ENCODE measurements around the gene DIP2A.
"Not testable (repeated sequence)": the region's sequence is repeated elsewhere in the genome, so short reads cannot be mapped to it uniquely, and the experiment has no call there.

The DIP2A gene

DNA sequence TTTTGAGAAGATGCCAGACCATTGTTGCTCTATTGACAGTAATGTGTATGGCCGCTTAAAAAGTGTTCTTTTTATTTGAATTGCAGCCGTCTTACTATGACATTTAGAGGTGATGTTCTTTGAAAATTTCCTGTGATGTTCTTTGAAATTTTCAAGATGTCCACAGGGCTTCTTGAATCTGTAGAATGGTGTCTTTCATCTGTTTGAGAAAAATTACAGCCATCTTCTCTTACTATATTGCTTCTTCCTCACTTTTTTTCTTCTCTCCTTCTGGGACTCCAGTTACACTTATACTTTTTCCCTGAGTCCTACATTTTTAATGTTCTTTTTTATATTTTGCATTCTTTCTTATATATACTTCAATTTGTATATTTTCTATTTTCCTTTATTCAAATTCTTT, 57.4 kb downstream of the DIP2A start:
- TF ChIP-seq EZH2phosphoT487 (IDR thresholded peaks at IDR 0.05; ENCODE audit: borderline replicate concordance, low read length) = no peak
- TF ChIP-seq, protein P1, sequence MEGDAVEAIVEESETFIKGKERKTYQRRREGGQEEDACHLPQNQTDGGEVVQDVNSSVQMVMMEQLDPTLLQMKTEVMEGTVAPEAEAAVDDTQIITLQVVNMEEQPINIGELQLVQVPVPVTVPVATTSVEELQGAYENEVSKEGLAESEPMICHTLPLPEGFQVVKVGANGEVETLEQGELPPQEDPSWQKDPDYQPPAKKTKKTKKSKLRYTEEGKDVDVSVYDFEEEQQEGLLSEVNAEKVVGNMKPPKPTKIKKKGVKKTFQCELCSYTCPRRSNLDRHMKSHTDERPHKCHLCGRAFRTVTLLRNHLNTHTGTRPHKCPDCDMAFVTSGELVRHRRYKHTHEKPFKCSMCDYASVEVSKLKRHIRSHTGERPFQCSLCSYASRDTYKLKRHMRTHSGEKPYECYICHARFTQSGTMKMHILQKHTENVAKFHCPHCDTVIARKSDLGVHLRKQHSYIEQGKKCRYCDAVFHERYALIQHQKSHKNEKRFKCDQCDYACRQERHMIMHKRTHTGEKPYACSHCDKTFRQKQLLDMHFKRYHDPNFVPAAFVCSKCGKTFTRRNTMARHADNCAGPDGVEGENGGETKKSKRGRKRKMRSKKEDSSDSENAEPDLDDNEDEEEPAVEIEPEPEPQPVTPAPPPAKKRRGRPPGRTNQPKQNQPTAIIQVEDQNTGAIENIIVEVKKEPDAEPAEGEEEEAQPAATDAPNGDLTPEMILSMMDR (IDR thresholded peaks at IDR 0.05; ENCODE audit: low read depth, low read length, poor library complexity, severe bottlenecking) = no peak
- Histone ChIP-seq H3K27me3 (ENCODE audit: control insufficient read depth, low read length) (no peaks in the 10 kb centered on the region), H3F3A (ENCODE audit: control insufficient read depth, insufficient read depth) (peaks cover 3% of the 10 kb centered on the region; the same call in 1 of the 2 replicates), H3K4me2 (ENCODE audit: low read length) (no peak overlapping the region), H3K4me1 (ENCODE audit: control insufficient read depth, low read length) (peaks cover 9% of the 10 kb centered on the region), H3K4me3 (ENCODE audit: low read length) (no peak overlapping the region), H3K9me3 (ENCODE audit: control insufficient read depth, insufficient read depth, low read length) (no peaks in the 10 kb centered on the region), H3K9me2 (replicated peaks; ENCODE audit: control insufficient read depth, low read length) (no peaks in the 10 kb centered on the region), H3K36me3 (ENCODE audit: control insufficient read depth, low read length) (peaks cover 11% of the 10 kb centered on the region), H4K20me1 (ENCODE audit: control insufficient read depth, insufficient read depth, low read depth, low read length) (no peaks in the 10 kb centered on the region), H3K27ac (ENCODE audit: low read depth, low read length) (no peak overlapping the region), H3K79me2 (ENCODE audit: control insufficient read depth, low read length) (no peaks in the 10 kb centered on the region)

DNA sequence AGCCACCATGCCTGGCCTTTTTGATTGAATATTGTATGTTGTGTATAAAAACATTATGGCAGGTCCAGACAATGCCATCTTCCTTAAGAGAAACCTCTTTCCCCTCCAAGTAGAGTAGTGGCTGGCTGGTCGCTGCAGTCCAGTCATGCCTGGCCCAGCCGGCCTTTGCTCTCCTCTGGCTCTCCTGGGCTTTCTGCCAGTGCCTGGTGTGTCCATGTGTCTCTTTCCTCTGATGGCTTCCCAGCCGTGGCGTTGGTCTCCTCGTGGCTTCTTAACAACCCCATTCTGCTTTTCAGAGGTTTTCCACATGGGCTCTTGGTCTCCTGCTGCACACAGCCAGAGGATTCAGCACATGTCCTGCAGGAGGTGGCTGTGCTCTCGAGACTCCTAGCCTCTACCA, 58.7 kb downstream of the DIP2A start:
- no peak overlapping the region for H3K27ac ChIP-seq (ENCODE audit: low read depth, low read length)

DNA sequence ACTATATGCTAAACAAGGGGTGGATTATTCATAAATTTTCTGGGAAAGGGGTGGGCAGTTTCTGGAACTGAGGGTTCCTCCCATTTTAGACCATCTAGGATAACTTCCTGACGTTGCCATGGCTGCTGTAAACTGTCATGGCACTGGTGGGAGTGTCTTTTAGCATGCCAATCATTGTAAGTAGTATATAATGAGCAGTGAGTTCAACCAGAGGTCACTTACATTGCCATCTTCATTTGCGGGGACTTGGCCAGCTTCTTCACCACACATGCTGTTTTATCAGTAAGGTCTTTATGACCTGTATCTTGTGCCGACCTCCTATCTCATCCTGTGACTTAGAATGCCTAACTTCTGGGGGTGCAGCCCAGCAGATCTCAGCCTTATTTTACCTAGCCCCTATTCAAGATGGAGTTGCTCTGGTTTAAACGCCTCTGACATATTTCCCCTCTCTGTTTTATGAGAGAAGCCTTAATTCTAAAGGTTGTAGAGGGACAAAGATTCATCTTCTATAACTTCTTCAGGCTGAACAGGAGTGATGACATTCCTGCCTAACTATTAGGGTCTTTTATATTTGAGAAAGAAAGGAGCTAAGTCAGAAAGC, 60.4 kb downstream of the DIP2A start:
- Histone ChIP-seq H3K4me3 (ENCODE audit: low read length) (no peak overlapping the region), H3K9me3 (ENCODE audit: control insufficient read depth, insufficient read depth, low read length) (no peaks in the 10 kb centered on the region), H4K20me1 (ENCODE audit: control insufficient read depth, insufficient read depth, low read depth, low read length) (no peaks in the 10 kb centered on the region), H3F3A (ENCODE audit: control insufficient read depth, insufficient read depth) (peaks cover 3% of the 10 kb centered on the region; the same call in 1 of the 2 replicates), H3K4me2 (ENCODE audit: low read length) (no peak overlapping the region), H3K79me2 (ENCODE audit: control insufficient read depth, low read length) (no peaks in the 10 kb centered on the region), H3K27me3 (ENCODE audit: control insufficient read depth, low read length) (no peaks in the 10 kb centered on the region), H3K36me3 (ENCODE audit: control insufficient read depth, low read length) (no peaks in the 10 kb centered on the region), H3K9me2 (replicated peaks; ENCODE audit: control insufficient read depth, low read length) (no peaks in the 10 kb centered on the region), H3K27ac (ENCODE audit: low read depth, low read length) (no peak overlapping the region), H3K4me1 (ENCODE audit: control insufficient read depth, low read length) (peaks cover 9% of the 10 kb centered on the region)
- TF ChIP-seq EZH2phosphoT487 (IDR thresholded peaks at IDR 0.05; ENCODE audit: borderline replicate concordance, low read length) = no peak
- TF ChIP-seq, protein P1 (IDR thresholded peaks at IDR 0.05; ENCODE audit: low read depth, low read length, poor library complexity, severe bottlenecking) = no peak

More for the DNA sequence above, 58.7 kb downstream of the DIP2A start:
- H3K9me2 ChIP-seq (replicated peaks; ENCODE audit: control insufficient read depth, low read length) = no peaks in the 10 kb centered on the region
- H3K4me1 ChIP-seq (ENCODE audit: control insufficient read depth, low read length) = peaks cover 9% of the 10 kb centered on the region
- no peak overlapping the region for H3K4me2 ChIP-seq (ENCODE audit: low read length)
- H3K27me3 ChIP-seq (ENCODE audit: control insufficient read depth, low read length) = no peaks in the 10 kb centered on the region
- H3K79me2 ChIP-seq (ENCODE audit: control insufficient read depth, low read length) = no peaks in the 10 kb centered on the region
- H3K36me3 ChIP-seq (ENCODE audit: control insufficient read depth, low read length) = no peaks in the 10 kb centered on the region
- TF ChIP-seq, protein P1 (IDR thresholded peaks at IDR 0.05; ENCODE audit: low read depth, low read length, poor library complexity, severe bottlenecking) = no peak
- TF ChIP-seq EZH2phosphoT487 (IDR thresholded peaks at IDR 0.05; ENCODE audit: borderline replicate concordance, low read length) = no peak
- H3F3A ChIP-seq (ENCODE audit: control insufficient read depth, insufficient read depth) = peaks cover 3% of the 10 kb centered on the region; the same call in 1 of the 2 replicates
- no peak overlapping the region for H3K4me3 ChIP-seq (ENCODE audit: low read length)
- H4K20me1 ChIP-seq (ENCODE audit: control insufficient read depth, insufficient read depth, low read depth, low read length) = no peaks in the 10 kb centered on the region
- no peaks in the 10 kb centered on the region for H3K9me3 ChIP-seq (ENCODE audit: control insufficient read depth, insufficient read depth, low read length)

DNA sequence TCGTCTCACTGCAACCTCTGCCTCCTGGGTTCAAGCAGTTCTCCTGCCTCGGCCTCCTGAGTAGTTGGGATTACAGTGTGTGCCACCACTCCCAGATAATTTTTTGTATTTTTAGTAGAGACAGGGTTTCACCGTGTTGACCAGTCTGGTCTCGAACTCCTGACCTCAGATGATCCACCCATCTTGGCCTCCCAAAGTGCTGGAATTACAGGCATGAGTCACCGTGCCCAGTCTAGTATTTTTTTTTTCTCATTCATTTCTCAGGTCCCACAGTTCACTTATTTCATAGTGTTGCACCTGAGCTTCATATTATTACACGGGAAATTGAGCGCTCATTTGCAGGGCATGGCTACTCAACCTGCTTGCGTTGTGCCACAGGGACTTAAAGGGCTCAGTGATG, 68.7 kb downstream of the DIP2A start:
- not testable (repeated sequence) for H3K36me3 ChIP-seq (ENCODE audit: control insufficient read depth, low read length); H3K9me3 ChIP-seq (ENCODE audit: control insufficient read depth, insufficient read depth, low read length); H3K4me1 ChIP-seq (ENCODE audit: control insufficient read depth, low read length); H3K4me3 ChIP-seq (ENCODE audit: low read length); H3K27ac ChIP-seq (ENCODE audit: low read depth, low read length); H3K27me3 ChIP-seq (ENCODE audit: control insufficient read depth, low read length); H4K20me1 ChIP-seq (ENCODE audit: control insufficient read depth, insufficient read depth, low read depth, low read length); H3F3A ChIP-seq (ENCODE audit: control insufficient read depth, insufficient read depth); H3K79me2 ChIP-seq (ENCODE audit: control insufficient read depth, low read length); H3K4me2 ChIP-seq (ENCODE audit: low read length); H3K9me2 ChIP-seq (replicated peaks; ENCODE audit: control insufficient read depth, low read length)
